Retinal pigment epithelial cell (primary cell): ENCODE measurements around the gene SPR.

Experiments used
- DNase-seq: peaks from one replicate; pipeline ENCODE4 v3.0.0-alpha.2; 2010; ENCODE audit warnings: low read depth
- H3K4me3 ChIP-seq: 2 replicates; pipeline ENCODE4 v1.5.1; 2011; ENCODE audit warnings: mild to moderate bottlenecking, low read length, control low read depth, moderate library complexity
- CTCF ChIP-seq: conservative IDR thresholded peaks from 2 replicates; pipeline ENCODE4 v1.5.1; 2011; ENCODE audit warnings: low read depth, low read length, control low read depth, inconsistent platforms

The SPR gene

GRCh38 chr2:72908741-72909140 lies 21.5 kb downstream of the SPR start:
- no peak for TF ChIP-seq CTCF
- no peak overlapping the region for H3K4me3 ChIP-seq
- DNase-seq = no peak

- H3K4me3 ChIP-seq = no peak overlapping the region
- TF ChIP-seq CTCF = no peak
- no peak for DNase-seq
These were observed 24.0 kb downstream of the SPR start for GRCh38 chr2:72911256-72911655.

- no peak overlapping the region for H3K4me3 ChIP-seq
- TF ChIP-seq CTCF = peak; percentile 35
- DNase-seq = no peak
These were observed 26.4 kb downstream of the SPR start for GRCh38 chr2:72913486-72914205.

- no peak for TF ChIP-seq CTCF
- DNase-seq = no peak
- no peak overlapping the region for H3K4me3 ChIP-seq
These were observed 27.0 kb downstream of the SPR start for GRCh38 chr2:72914206-72914559.

GRCh38 chr2:72914589-72915319 lies 27.5 kb downstream of the SPR start:
- no peak overlapping the region for H3K4me3 ChIP-seq
- DNase-seq = no peak
- no peak for TF ChIP-seq CTCF

- DNase-seq = no peak
- TF ChIP-seq CTCF = no peak
- no peak overlapping the region for H3K4me3 ChIP-seq
These were observed 28.2 kb downstream of the SPR start for GRCh38 chr2:72915320-72915906.
